ENCODE results near the gene EPHX1.

EPHX1 gene

GRCh38 chr1:225844236-225845061 is 34.5 kb downstream of the EPHX1 start:
- DNase-seq = no peak

GRCh38 chr1:225845097-225845496 is 35.2 kb downstream of the EPHX1 start:
- no peak for DNase-seq

GRCh38 chr1:225845571-225846259 is 35.8 kb downstream of the EPHX1 start:
- peak; percentile 23 to 76 (median 48) for DNase-seq

GRCh38 chr1:225846331-225847310 is 36.7 kb downstream of the EPHX1 start:
- no peak for DNase-seq

GRCh38 chr1:225847610-225848009 is 37.7 kb downstream of the EPHX1 start:
- peak; percentile 26 to 81 (median 40) for DNase-seq

- peak in 1 of 3 experiments; percentile 40 for DNase-seq
Measured at GRCh38 chr1:225848030-225848955, 38.4 kb downstream of the EPHX1 start.

GRCh38 chr1:225849925-225850324 is 40.0 kb downstream of the EPHX1 start:
- no peak for DNase-seq

- no peak for DNase-seq
Measured at GRCh38 chr1:225850370-225850769, 40.4 kb downstream of the EPHX1 start.

GRCh38 chr1:225851805-225852204 is 41.9 kb downstream of the EPHX1 start:
- no peak for DNase-seq

GRCh38 chr1:225852413-225853124 is 42.6 kb downstream of the EPHX1 start:
- DNase-seq = no peak

- no peak for DNase-seq
Measured at GRCh38 chr1:225853441-225853840, 43.5 kb downstream of the EPHX1 start.

- no peak for DNase-seq
Measured at GRCh38 chr1:225855503-225856300, 45.8 kb downstream of the EPHX1 start.

- no peak for DNase-seq
Measured at GRCh38 chr1:225857256-225857655, 47.3 kb downstream of the EPHX1 start.

- no peak for DNase-seq
Measured at GRCh38 chr1:225859151-225859550, 49.2 kb downstream of the EPHX1 start.

- DNase-seq = no peak
Measured at GRCh38 chr1:225860107-225860506, 50.2 kb downstream of the EPHX1 start.

GRCh38 chr1:225860876-225861441 is 51.0 kb downstream of the EPHX1 start:
- no peak for DNase-seq

- no peak for DNase-seq
Measured at GRCh38 chr1:225861834-225862580, 52.1 kb downstream of the EPHX1 start.

- no peak for DNase-seq
Measured at GRCh38 chr1:225862581-225862950, 52.6 kb downstream of the EPHX1 start.

GRCh38 chr1:225863167-225863566 is 53.2 kb downstream of the EPHX1 start:
- no peak for DNase-seq
